ENCODE measurements around the gene ZNF813.

DNA sequence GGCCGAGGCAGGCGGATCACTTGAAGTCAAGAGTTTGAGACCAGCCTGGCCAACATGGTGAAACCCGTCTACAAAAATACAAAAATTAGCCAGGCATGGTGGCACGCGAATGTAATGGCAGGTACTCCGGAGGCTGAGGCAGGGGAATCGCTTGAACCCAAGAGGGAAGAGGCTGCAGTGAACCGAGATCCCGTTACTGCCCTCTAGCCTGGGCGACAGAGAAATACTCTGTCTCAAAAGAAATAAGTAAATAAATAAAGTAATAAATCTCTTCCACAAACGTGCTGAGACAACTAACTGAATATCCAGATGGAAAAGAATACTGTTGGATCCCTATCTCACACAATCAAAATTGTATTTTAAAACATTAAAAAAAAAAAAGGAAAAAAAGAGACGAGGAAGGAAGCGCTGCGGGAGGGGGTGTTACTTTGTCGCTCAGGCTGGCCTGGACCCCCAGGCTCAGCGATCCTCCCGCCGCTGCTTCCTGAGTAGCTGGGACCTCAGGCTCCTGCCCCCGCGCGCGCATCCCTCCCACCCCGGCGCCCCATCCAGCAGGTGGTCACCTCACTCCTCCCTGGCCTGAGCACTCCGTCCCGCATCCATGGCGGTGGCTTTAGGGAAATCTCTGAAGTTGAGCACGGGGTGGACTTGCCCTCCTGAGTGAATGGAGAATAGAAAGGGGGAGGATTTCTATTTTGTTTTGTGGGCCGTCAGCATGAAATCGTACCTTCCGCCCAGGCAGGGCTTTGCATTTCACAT lies 628 bp upstream of the ZNF813 start:
- TF ChIP-seq CEBPB (tag; IDR thresholded peaks at IDR 0.05) (no peak), PCBP2 (IDR thresholded peaks at IDR 0.05; ENCODE audit: low read depth, low read length, poor library complexity, severe bottlenecking) (no peak)

All from K562 (cell line).